Keratinocyte (primary cell): ENCODE results near the gene WDSUB1. TPM values are rescaled to one million over a fixed set of nuclear protein-coding genes. Genes with fewer than 3 reads are reported as not detected.

Source experiments
- DNase-seq: peaks from one replicate; pipeline ENCODE4 v3.0.0-alpha.2; 2011; ENCODE audit warnings: low read depth, missing footprints, low spot score
- FAIRE-seq: peaks from 2 replicates; lab custom pipeline; 2011; peaks lifted over from hg19 to GRCh38; lab: Jason Lieb, UNC
- H2AFZ ChIP-seq: 2 replicates; pipeline ENCODE4 v1.6.0; 2012; ENCODE audit warnings: low read length, control low read depth, inconsistent platforms; ENCODE audit not compliant: control insufficient read depth
- H3K27ac ChIP-seq: 2 replicates; pipeline ENCODE4 v1.5.1; 2011; ENCODE audit warnings: low read length; ENCODE audit not compliant: control insufficient read depth, insufficient read depth
- H3K27me3 ChIP-seq: 3 replicates; pipeline ENCODE4 v1.6.0; 2011; ENCODE audit warnings: low read length; ENCODE audit not compliant: control insufficient read depth, insufficient read depth; ENCODE audit errors: extremely low read depth
- H3K36me3 ChIP-seq, 2 experiments: 2 replicates in 1 of 2; 3 replicates in 1 of 2; pipeline ENCODE4 v1.5.1; 2011; ENCODE audit warnings: low read length in 2 of 2, mild to moderate bottlenecking in 1 of 2; ENCODE audit not compliant: control insufficient read depth in 2 of 2, insufficient read depth in 2 of 2; ENCODE audit errors: extremely low read depth in 1 of 2
- H3K4me1 ChIP-seq: 3 replicates; pipeline ENCODE4 v1.5.1; 2011; ENCODE audit warnings: low read length; ENCODE audit not compliant: control insufficient read depth, insufficient read depth; ENCODE audit errors: extremely low read depth
- H3K4me2 ChIP-seq: 3 replicates; pipeline ENCODE4 v1.6.0; 2011; ENCODE audit warnings: low read depth, low read length; ENCODE audit not compliant: control insufficient read depth, insufficient read depth; ENCODE audit errors: extremely low read depth
- H3K4me3 ChIP-seq, 3 experiments: fragments of 200-600 bp in 1 of 3; sonication (generic) in 1 of 3; 2 replicates in 2 of 3; 3 replicates in 1 of 3; pipeline ENCODE4 v1.5.1; 2011 to 2016; ENCODE audit warnings: low read length in 3 of 3, mild to moderate bottlenecking in 3 of 3, control low read depth in 2 of 3, inconsistent platforms in 1 of 3, low read depth in 1 of 3, mixed read lengths in 1 of 3, mixed run types in 1 of 3, moderate library complexity in 1 of 3; ENCODE audit not compliant: control insufficient read depth in 2 of 3, insufficient read depth in 2 of 3; ENCODE audit errors: extremely low read depth in 1 of 3
- H3K79me2 ChIP-seq: 2 replicates; pipeline ENCODE4 v1.6.0; 2012; ENCODE audit warnings: low read length; ENCODE audit not compliant: control insufficient read depth, insufficient read depth
- H3K9ac ChIP-seq: 3 replicates; pipeline ENCODE4 v1.6.0; 2011; ENCODE audit warnings: low read length; ENCODE audit not compliant: control insufficient read depth, insufficient read depth; ENCODE audit errors: extremely low read depth
- H3K9me1 ChIP-seq: 3 replicates; pipeline ENCODE4 v1.6.0; 2011; ENCODE audit warnings: low read length; ENCODE audit not compliant: control insufficient read depth, insufficient read depth; ENCODE audit errors: extremely low read depth
- H3K9me3 ChIP-seq: 2 replicates; pipeline ENCODE4 v1.5.1; 2012; ENCODE audit warnings: low read depth, low read length; ENCODE audit not compliant: control insufficient read depth
- H4K20me1 ChIP-seq: 3 replicates; pipeline ENCODE4 v1.6.0; 2011; ENCODE audit warnings: low read length; ENCODE audit not compliant: control insufficient read depth, insufficient read depth; ENCODE audit errors: extremely low read depth
- EZH2 ChIP-seq: IDR thresholded peaks from one replicate; pipeline ENCODE4 v1.6.1; 2012; ENCODE audit warnings: inconsistent platforms, mild to moderate bottlenecking, low read length, moderate library complexity
- dilution Hi-C: fragments of 300-500 bp; cut with MboI; formaldehyde crosslinking; loops from one replicate; pipeline ENCODE4 v1.7.0; 2020; ENCODE audit warnings: low sequenced_read_pairs; ENCODE audit not compliant: extremely low pct_ligation_motif_present
- polyA plus RNA-seq, 5 experiments: library from polyadenylated mRNA; depleted of rRNA in 3 of 5; stranded (reverse) in 3 of 5; stranded (forward) in 1 of 5; unstranded in 1 of 5; fragments of >200 nt; gene quantifications; 1 replicate in 1 of 5; 2 replicates in 3 of 5; 3 replicates in 1 of 5; pipeline versions ENCODE4 v1.2.1 to v1.2.3, GENCODE V29; 2011 to 2012; ENCODE audit warnings: missing spikeins in 2 of 5, low read depth in 1 of 5, low replicate concordance in 1 of 5
- TF ChIP-seq, protein P1 (sequence below), 3 experiments: IDR thresholded peaks in 1 of 3; conservative IDR thresholded peaks in 1 of 3; optimal IDR thresholded peaks in 1 of 3; 2 replicates in 2 of 3; 3 replicates in 1 of 3; pipeline versions ENCODE3 to v1.5.1; 2011; ENCODE audit warnings: low read length in 3 of 3, mild to moderate bottlenecking in 3 of 3, moderate library complexity in 2 of 3, control low read depth in 1 of 3, inconsistent platforms in 1 of 3; ENCODE audit not compliant: insufficient read depth in 2 of 3; ENCODE audit errors: extremely low read depth in 1 of 3

Gene WDSUB1
- polyA plus RNA-seq, 1 donor (not counting 4 experiments of a cell fraction or from before 2014, with no cell fraction given), result 4.0 TPM

DNA sequence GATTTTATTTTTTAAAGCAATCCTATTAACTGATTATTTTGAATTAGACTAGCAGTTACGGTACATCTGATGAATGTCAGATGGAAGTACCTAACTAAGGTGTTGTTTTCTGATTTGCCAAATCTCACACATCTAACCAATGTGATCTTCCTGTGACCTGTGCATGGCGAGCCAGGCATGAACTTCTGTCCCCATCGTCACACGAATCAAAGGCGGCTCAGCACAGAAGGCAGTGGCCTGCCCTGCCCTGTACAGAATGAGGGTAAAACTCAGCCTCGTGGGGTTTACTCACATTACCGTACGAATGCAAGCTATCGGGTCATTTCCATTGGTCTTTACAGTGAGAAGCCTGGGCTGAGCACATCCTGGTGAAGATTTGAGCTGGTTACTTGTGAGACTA is 87.3 kb downstream of the WDSUB1 start:
- H3K9me1 ChIP-seq, result no peaks in the 10 kb centered on the region
- no peak for DNase-seq
- no peaks in the 10 kb centered on the region for H3K9me3 ChIP-seq
- H2AFZ ChIP-seq, result no peak overlapping the region
- no peak overlapping the region for H3K27ac ChIP-seq
- H3K4me1 ChIP-seq, result no peaks in the 10 kb centered on the region
- TF ChIP-seq, protein P1, sequence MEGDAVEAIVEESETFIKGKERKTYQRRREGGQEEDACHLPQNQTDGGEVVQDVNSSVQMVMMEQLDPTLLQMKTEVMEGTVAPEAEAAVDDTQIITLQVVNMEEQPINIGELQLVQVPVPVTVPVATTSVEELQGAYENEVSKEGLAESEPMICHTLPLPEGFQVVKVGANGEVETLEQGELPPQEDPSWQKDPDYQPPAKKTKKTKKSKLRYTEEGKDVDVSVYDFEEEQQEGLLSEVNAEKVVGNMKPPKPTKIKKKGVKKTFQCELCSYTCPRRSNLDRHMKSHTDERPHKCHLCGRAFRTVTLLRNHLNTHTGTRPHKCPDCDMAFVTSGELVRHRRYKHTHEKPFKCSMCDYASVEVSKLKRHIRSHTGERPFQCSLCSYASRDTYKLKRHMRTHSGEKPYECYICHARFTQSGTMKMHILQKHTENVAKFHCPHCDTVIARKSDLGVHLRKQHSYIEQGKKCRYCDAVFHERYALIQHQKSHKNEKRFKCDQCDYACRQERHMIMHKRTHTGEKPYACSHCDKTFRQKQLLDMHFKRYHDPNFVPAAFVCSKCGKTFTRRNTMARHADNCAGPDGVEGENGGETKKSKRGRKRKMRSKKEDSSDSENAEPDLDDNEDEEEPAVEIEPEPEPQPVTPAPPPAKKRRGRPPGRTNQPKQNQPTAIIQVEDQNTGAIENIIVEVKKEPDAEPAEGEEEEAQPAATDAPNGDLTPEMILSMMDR (optimal IDR thresholded peaks at IDR 0.05 in 1 of 3, IDR thresholded peaks at IDR 0.05 in 1 of 3, conservative IDR thresholded peaks at IDR 0.05 in 1 of 3; ENCODE audit: extremely low read depth in 1 of 3, insufficient read depth in 2 of 3, low read length in 3 of 3), result no peak
- TF ChIP-seq EZH2, result no peak
- no peaks in the 10 kb centered on the region for H3K27me3 ChIP-seq
- dilution Hi-C loops, result no loop called here
- no peak overlapping the region for H3K4me2 ChIP-seq
- no peak overlapping the region for H3K9ac ChIP-seq
- H3K36me3 ChIP-seq, result peaks cover 31 to 35% of the 10 kb centered on the region in 2 experiments
- H3K79me2 ChIP-seq, result no peaks in the 10 kb centered on the region
- H3K4me3 ChIP-seq, result no peak overlapping the region
- H4K20me1 ChIP-seq, result no peaks in the 10 kb centered on the region
- no peak for FAIRE-seq

DNA sequence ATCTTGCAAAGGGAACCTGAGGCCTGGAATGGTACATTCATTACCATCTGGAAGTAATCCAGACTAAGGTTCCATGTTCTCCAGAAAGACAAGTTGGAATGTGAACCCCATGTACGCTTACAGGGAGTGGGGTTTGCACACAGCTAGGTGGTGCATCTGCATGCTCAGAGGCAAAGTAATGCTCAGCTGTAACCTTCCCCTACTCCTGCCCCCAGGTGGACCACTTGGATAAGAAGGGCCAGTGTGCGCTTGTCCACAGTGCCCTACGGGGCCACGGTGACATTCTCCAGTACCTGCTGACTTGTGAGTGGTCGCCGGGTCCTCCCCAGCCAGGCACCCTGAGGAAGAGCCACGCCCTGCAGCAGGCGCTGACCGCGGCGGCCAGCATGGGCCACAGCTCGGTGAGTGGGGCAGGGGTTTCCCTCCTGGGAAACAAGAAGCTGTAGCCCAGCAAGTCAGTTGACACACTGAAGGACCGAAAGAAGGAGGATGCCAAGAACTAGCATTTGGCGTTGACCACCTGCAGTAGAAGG is 90.0 kb downstream of the WDSUB1 start:
- Histone ChIP-seq H3K36me3 (peaks cover 27 to 31% of the 10 kb centered on the region in 2 experiments), H3K27me3 (no peaks in the 10 kb centered on the region), H3K9ac (no peak overlapping the region), H3K4me3 (no peak overlapping the region), H3K9me3 (no peaks in the 10 kb centered on the region), H3K79me2 (no peaks in the 10 kb centered on the region), H3K9me1 (no peaks in the 10 kb centered on the region), H3K27ac (no peak overlapping the region), H2AFZ (no peak overlapping the region), H3K4me2 (no peak overlapping the region), H3K4me1 (no peaks in the 10 kb centered on the region), H4K20me1 (no peaks in the 10 kb centered on the region)
- DNase-seq (no peak), FAIRE-seq (no peak)
- TF ChIP-seq, protein P1 (optimal IDR thresholded peaks at IDR 0.05 in 1 of 3, IDR thresholded peaks at IDR 0.05 in 1 of 3, conservative IDR thresholded peaks at IDR 0.05 in 1 of 3; ENCODE audit: extremely low read depth in 1 of 3, insufficient read depth in 2 of 3, low read length in 3 of 3), result no peak
- no peak for TF ChIP-seq EZH2
- dilution Hi-C loops, result no loop called here
